T-helper 1 cell treated with Interleukin-12 subunit alpha and Interleukin-12 subunit beta and Interleukin-4 antibody, amounts not matched to agents 30 μg/mL and 1 μg/mL, for 36 hours (primary cell): ENCODE data around the gene PRR7.

Experiments used
- H3K27ac Mint-ChIP-seq: one replicate; pipeline ENCODE4 v1.8.0; 2021; ENCODE audit warnings: mild to moderate bottlenecking, mixed read lengths
- H3K27me3 Mint-ChIP-seq: one replicate; pipeline ENCODE4 v1.8.0; 2021; ENCODE audit warnings: low read depth, mixed read lengths
- H3K36me3 Mint-ChIP-seq: one replicate; pipeline ENCODE4 v1.8.0; 2021; ENCODE audit warnings: low read depth, mixed read lengths
- H3K4me1 Mint-ChIP-seq: one replicate; pipeline ENCODE4 v1.8.0; 2021; ENCODE audit warnings: low read depth, mixed read lengths
- H3K4me3 Mint-ChIP-seq: one replicate; pipeline ENCODE4 v1.8.0; 2021; ENCODE audit warnings: mild to moderate bottlenecking, moderate library complexity, mixed read lengths
- H3K9me3 Mint-ChIP-seq: one replicate; pipeline ENCODE4 v1.8.0; 2021; ENCODE audit warnings: mixed read lengths

PRR7 gene

DNA sequence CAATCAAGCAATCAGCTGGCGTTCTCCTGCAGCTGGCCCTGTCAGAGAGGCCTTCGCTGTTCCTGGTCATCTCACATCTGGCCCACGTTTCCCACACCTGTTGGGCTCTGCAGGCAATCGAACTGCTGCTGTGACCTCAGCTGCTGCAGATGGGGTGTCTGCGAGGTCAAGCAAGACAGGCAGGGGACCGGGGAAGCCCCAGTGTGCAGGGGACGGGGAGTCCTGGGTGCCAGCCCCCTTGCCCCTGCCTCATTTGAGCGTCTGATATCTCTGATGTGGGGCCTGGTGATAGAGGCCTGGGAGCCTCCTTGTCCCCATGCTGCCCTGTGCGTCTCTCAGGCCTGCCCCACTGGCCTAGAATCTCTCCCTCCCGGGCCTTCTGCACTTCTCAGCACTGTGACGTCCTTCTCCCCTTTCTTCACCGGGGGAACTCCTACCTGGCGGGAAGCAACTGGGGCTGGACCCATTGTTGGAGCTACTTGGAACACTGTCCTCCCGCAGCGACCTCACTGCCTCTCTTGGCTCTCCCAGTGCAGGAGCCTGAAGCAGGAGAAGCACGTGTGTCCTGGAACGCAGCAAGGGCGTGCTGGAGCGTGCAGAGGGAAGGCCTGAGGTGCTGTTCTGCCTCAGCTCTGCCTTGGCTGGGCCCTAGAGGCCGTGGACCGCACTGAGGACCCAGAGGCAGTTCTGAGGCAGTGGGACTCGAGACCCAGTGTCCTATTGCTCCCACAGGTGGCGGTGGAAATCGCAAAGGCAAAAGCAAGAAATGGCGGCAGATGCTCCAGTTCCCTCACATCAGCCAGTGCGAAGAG is 16.3 kb upstream of the PRR7 start:
- H3K9me3 Mint-ChIP-seq = no peaks in the 10 kb centered on the region
- peaks cover 53% of the 10 kb centered on the region for H3K4me1 Mint-ChIP-seq
- H3K4me3 Mint-ChIP-seq = peak overlapping the region; percentile 71
- peaks cover 44% of the 10 kb centered on the region for H3K36me3 Mint-ChIP-seq
- H3K27ac Mint-ChIP-seq = peak overlapping the region; percentile 72
- no peaks in the 10 kb centered on the region for H3K27me3 Mint-ChIP-seq

DNA sequence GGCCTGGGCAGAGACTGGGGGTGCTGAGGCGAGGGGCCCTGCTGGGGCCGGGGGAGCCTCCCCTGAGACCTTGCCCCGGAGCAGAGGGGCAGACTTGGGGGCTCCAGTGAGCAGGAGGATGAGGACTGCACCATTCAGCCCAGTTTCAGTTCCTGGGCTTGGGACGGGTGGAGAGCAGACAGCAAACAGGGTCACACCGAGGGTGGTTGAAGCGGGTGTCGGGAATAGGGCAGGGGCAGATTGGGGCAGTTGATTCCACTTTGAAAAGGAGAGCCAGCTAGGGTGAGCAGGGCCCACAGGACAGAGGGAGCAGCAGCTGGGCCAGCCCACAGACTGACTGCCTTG is 15.7 kb upstream of the PRR7 start:
- Mint-ChIP-seq H3K4me1 (peaks cover 49% of the 10 kb centered on the region), H3K27ac (peak overlapping the region; percentile 86), H3K27me3 (no peaks in the 10 kb centered on the region), H3K4me3 (peak overlapping the region; percentile 71), H3K9me3 (no peaks in the 10 kb centered on the region), H3K36me3 (peaks cover 44% of the 10 kb centered on the region)

DNA sequence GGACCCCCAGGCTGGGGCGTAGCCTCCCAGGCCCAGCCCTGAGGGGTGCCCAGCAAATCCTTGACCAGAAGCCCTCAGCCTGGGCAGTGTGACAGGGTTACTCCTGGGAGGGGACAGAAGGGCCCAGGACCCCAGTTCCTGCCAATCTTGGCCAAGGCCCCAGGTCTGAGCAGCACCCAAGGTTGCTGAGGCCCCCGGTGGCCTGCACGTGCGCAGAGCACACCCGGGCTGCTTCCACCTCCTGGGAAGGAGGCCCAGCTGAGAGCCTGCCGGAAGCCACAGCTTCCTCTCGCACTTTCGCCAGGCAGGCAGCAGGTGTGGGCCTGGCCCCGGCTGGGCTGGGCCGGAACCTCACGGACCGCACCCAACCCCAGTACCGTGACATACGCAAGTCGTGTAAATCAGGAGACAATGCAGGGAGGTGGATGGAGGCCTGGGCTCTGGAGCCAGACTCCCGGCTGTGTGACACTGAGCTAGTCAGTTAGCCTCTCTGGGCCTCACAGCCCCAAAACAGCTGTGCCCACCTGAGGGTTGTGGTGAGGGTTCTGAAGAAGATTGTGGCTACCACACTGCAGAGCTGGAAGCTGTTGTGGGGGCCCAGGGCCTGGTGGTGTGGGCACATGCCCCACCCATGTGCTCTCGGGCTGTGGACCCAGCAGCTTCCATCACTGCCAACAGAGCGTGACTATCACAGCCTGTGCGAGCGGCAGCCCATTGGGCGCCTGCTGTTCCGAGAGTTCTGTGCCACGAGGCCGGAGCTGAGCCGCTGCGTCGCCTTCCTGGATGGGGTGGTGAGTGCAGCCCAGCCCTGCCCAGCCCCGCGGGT is 15.1 kb upstream of the PRR7 start:
- peak overlapping the region; percentile 78 for H3K4me3 Mint-ChIP-seq
- H3K27me3 Mint-ChIP-seq = no peaks in the 10 kb centered on the region
- peak overlapping the region; percentile 86 for H3K27ac Mint-ChIP-seq
- H3K36me3 Mint-ChIP-seq = peaks cover 44% of the 10 kb centered on the region
- H3K9me3 Mint-ChIP-seq = no peaks in the 10 kb centered on the region
- H3K4me1 Mint-ChIP-seq = peaks cover 49% of the 10 kb centered on the region

DNA sequence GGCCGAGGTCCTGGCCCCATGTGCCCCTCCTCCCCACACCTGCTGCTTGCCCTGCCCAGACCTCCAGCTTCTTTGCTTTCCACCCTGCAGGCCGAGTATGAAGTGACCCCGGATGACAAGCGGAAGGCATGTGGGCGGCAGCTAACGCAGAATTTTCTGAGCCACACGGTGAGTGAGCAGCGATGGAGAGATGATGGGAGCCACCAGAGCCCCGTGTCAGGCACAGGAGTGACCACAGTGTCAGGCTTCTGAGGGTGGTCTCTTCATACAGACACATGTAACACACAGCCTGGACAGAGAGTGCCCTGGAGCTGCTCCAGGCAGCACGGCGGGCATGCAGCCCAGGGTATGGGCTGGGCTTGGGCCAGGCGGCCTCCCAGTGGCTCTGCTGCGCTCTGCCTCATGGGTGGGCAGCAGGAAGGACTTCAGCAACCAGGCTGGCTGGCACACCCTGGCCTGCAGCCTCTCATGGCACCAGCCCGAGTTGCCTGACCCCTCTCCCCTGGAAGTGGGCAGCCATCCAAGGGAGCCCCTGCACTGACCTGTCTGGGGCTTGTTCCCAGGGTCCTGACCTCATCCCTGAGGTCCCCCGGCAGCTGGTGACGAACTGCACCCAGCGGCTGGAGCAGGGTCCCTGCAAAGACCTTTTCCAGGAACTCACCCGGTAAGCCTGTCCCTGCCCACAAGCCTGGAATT is 14.3 kb upstream of the PRR7 start:
- Mint-ChIP-seq H3K4me3 (peak overlapping the region; percentile 78), H3K27ac (peak overlapping the region; percentile 86), H3K9me3 (no peaks in the 10 kb centered on the region), H3K27me3 (no peaks in the 10 kb centered on the region), H3K36me3 (peaks cover 50% of the 10 kb centered on the region), H3K4me1 (peaks cover 51% of the 10 kb centered on the region)

DNA sequence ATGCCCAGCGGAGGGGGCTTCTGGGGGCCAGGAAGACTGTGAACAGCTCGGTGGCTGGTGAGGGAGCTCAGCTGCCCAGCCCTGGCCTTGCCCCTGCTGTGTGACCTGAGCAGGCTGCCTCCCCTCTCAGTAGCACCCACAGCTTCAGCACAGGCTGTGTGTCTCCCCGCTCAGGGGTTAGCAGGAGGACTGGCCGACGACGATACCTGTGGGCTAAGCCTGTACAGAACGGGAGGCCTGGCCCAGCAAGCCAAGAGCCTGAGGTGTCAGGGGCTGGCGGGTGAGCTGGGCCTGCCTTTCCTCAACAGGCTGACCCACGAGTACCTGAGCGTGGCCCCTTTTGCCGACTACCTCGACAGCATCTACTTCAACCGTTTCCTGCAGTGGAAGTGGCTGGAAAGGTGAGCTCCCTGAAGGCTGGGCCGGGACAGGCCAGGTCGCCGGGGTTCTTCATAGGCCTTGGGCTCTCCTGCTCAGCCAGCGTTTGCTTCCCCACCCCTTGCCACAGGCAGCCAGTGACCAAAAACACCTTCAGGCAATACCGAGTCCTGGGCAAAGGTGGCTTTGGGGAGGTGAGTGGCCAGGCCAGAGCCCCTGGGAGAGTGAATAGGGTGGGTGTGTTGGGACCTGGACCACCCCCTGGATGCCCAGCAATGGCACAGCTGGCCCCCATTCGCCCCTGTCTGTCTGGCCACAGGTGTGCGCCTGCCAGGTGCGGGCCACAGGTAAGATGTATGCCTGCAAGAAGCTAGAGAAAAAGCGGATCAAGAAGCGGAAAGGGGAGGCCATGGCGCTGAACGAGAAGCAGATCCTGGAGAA is 13.6 kb upstream of the PRR7 start:
- no peak overlapping the region for H3K27ac Mint-ChIP-seq
- H3K36me3 Mint-ChIP-seq = peaks cover 53% of the 10 kb centered on the region
- H3K27me3 Mint-ChIP-seq = no peaks in the 10 kb centered on the region
- peaks cover 51% of the 10 kb centered on the region for H3K4me1 Mint-ChIP-seq
- H3K9me3 Mint-ChIP-seq = no peaks in the 10 kb centered on the region
- H3K4me3 Mint-ChIP-seq = no peak overlapping the region

DNA sequence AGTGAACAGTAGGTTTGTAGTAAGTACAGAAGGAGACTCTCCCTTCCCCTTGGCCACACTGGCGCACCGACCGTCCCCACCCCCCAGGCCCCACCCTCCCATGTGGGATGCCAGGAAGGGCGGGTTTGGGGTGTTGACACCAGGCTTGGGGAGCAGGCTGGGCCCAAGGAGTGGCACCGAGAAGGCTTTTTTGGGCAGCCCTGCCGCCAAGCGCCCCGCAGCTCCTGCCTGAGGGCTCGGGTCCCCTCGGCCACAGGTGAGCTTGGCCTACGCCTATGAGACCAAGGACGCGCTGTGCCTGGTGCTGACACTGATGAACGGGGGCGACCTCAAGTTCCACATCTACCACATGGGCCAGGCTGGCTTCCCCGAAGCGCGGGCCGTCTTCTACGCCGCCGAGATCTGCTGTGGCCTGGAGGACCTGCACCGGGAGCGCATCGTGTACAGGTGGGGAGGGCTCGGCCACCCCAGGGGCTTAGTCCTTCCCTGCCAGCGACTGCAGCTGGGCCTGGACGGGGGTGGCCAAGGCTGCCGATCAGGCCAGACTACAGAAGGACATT is 12.9 kb upstream of the PRR7 start:
- no peak overlapping the region for H3K27ac Mint-ChIP-seq
- no peak overlapping the region for H3K4me3 Mint-ChIP-seq
- peaks cover 60% of the 10 kb centered on the region for H3K36me3 Mint-ChIP-seq
- H3K27me3 Mint-ChIP-seq = no peaks in the 10 kb centered on the region
- no peaks in the 10 kb centered on the region for H3K9me3 Mint-ChIP-seq
- H3K4me1 Mint-ChIP-seq = peaks cover 50% of the 10 kb centered on the region

DNA sequence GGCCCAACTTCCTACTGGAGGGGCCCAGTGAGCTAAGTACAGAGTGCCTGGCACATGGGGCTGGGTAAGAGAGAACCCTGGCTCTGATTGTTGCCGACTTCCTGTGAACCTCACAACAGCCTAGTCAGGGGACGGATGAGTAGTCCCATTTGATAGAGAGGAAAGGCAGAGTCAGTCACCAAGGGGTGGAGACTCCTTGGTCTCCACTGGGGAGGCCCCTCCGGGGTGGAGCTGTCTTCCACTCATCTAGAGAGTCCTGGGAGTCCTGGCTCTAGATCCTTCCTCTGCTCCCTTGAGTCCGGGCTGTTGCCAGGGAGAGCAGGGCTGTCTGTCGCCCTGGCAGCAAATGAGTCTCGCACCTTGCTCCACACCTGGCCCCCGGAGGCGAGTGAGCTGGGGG is 12.2 kb upstream of the PRR7 start:
- Mint-ChIP-seq H3K4me3 (peak overlapping the region; percentile 31), H3K27me3 (no peaks in the 10 kb centered on the region), H3K4me1 (peaks cover 43% of the 10 kb centered on the region), H3K36me3 (peaks cover 53% of the 10 kb centered on the region), H3K9me3 (no peaks in the 10 kb centered on the region), H3K27ac (peak overlapping the region; percentile 62)

DNA sequence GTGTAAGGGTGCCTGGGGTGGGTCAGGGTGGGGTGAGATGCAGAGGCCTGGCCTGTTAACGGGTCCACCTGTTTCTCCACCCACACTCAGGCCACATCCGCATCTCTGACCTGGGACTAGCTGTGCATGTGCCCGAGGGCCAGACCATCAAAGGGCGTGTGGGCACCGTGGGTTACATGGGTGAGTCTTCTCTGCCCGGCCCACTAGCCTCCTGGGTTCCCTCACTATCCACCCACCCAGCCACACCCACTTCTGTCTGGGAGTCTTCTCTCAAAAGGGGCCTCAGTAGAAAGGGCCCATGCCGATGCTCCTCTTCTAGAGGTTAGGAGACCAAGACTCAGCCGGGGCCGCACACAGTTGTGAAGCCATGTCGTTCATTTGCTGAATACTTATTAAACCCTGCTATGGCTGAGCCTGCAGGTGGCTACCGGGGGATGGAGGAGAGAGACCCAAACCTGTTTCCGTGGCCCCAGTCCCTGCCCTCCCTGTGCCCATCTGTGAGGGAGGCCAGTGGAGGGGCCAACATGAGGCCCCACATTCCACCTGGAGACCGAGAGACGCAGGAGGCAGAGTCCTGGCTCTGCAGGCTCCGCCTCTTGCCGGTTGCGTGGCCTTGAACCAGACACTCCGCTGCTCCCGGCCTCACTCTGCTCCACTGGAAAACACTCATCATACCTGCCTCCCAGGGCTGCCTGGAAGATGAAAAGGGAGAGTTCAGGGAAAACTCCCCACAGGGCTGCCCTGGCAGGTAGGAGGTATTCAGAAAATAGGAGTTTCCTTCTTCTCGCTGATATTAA is 11.5 kb upstream of the PRR7 start:
- Mint-ChIP-seq H3K4me3 (no peak overlapping the region), H3K27me3 (no peaks in the 10 kb centered on the region), H3K9me3 (no peaks in the 10 kb centered on the region), H3K27ac (no peak overlapping the region), H3K4me1 (peaks cover 37% of the 10 kb centered on the region), H3K36me3 (peaks cover 56% of the 10 kb centered on the region)

DNA sequence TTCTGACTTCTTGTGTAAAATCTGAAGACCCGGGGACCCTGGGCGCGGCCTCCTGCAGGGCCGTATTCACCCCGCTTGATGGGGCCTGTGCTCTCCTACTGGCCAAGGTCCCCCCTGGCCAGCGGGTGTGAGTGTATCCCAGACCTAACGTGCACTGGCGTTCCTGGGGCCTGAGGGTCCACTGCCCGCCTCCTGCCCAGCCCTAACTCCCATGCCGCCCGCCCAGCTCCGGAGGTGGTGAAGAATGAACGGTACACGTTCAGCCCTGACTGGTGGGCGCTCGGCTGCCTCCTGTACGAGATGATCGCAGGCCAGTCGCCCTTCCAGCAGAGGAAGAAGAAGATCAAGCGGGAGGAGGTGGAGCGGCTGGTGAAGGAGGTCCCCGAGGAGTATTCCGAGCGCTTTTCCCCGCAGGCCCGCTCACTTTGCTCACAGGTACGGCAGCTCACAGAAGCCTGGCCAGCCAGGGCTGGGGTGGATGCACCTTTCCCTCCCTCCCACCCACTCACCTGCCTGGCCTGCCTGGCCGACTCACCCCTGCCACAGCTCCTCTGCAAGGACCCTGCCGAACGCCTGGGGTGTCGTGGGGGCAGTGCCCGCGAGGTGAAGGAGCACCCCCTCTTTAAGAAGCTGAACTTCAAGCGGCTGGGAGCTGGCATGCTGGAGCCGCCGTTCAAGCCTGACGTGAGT is 10.6 kb upstream of the PRR7 start:
- Mint-ChIP-seq H3K4me1 (peaks cover 29% of the 10 kb centered on the region), H3K9me3 (no peaks in the 10 kb centered on the region), H3K36me3 (peaks cover 48% of the 10 kb centered on the region), H3K27me3 (no peaks in the 10 kb centered on the region), H3K27ac (no peak overlapping the region), H3K4me3 (no peak overlapping the region)

DNA sequence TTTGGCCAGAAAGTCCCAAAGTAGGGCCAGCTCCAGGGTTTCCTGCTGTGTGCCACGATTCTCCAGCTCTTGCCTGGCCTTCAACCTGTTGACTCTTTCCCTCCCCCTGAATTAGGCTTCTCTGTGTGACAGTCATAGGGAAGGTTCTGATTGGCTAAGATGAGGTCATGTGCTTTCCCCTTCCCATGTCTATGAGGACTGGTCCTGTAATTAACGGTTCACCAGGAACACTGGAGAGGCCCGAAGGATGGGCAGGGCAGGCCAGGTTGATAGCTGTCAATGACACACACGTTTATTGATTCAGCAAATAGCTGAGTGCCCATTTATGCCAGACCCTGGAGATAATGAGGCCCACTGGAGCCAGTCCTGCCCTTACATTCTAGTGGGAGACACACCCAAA is 9.0 kb upstream of the PRR7 start:
- Mint-ChIP-seq H3K27me3 (no peaks in the 10 kb centered on the region), H3K4me3 (no peak overlapping the region), H3K36me3 (peaks cover 50% of the 10 kb centered on the region), H3K4me1 (peaks cover 19% of the 10 kb centered on the region), H3K9me3 (no peaks in the 10 kb centered on the region), H3K27ac (no peak overlapping the region)

DNA sequence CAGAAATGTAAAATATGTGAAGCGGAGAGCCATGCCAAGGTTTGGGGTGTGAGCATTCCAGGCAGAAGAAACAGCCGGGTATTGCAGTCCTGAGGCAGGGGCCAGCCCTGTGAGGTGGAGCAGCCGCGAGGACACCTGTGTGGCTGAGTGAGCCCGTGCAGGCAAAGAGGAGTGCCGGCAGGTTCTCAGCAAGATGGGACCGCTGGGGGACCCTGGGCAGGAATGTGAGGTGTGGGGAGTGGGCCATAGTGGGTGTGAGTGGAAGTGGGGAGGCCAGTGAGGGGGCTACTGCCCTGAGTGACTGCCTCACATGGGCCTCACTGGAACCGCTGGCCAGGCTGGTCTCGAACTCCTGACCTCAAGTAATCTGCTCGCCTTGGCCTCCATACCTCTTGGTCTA is 8.1 kb upstream of the PRR7 start:
- Mint-ChIP-seq H3K27ac (no peak overlapping the region), H3K4me1 (peaks cover 19% of the 10 kb centered on the region), H3K9me3 (no peaks in the 10 kb centered on the region), H3K36me3 (peaks cover 48% of the 10 kb centered on the region), H3K27me3 (no peaks in the 10 kb centered on the region), H3K4me3 (no peak overlapping the region)

DNA sequence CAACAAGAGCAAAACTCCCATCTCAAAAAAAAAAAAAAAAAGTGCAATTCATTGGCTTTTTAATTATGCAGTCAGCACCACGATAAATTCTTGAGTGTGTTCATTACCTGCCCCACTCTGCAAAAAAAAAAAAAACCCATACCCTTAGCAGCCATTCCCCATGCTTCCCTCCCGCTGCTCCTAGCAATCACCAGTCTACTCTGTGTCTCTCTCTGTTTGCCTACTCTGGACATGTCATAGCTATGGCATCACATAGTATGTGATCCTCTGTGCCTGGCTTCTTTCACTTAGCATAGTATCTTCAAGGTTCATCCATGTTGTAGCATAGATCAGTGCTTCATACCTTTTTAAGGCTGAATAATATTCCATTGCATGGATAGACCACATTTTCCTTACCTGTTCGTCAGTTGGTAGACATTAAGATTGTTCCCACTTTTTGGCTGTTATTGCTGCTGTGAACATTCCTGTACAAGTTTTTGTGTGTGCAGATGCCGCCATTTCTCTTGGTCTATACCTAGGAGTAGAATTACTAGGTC is 7.0 kb upstream of the PRR7 start:
- Mint-ChIP-seq H3K9me3 (no peaks in the 10 kb centered on the region), H3K4me1 (peaks cover 23% of the 10 kb centered on the region), H3K27me3 (no peaks in the 10 kb centered on the region), H3K27ac (no peak overlapping the region), H3K36me3 (peaks cover 43% of the 10 kb centered on the region), H3K4me3 (no peak overlapping the region)
